H9 (cell line): ENCODE measurements around the gene COL27A1. TPM values are rescaled to one million over a fixed set of nuclear protein-coding genes. Genes with fewer than 3 reads are reported as not detected.

Experiments
- DNase-seq: peaks from one replicate; pipeline ENCODE4 v3.0.0-alpha.2; 2017
- H2AFZ ChIP-seq: one replicate; pipeline ENCODE4 v1.6.1; 2013; ENCODE audit warnings: mild to moderate bottlenecking, low read length, control low read depth, moderate library complexity
- H2AK5ac ChIP-seq: 2 replicates; pipeline ENCODE4 v1.6.1; 2013; ENCODE audit warnings: low read length, control low read depth, mixed read lengths; ENCODE audit not compliant: insufficient read length
- H2BK120ac ChIP-seq: one replicate; pipeline ENCODE4 v1.6.1; 2013; ENCODE audit warnings: low read depth, mild to moderate bottlenecking, low read length, control low read depth, inconsistent platforms; ENCODE audit not compliant: poor library complexity, severe bottlenecking
- H2BK12ac ChIP-seq: 2 replicates; pipeline ENCODE4 v1.6.1; 2013; ENCODE audit warnings: low read length, control low read depth, mixed read lengths, low read depth; ENCODE audit not compliant: insufficient read length
- H2BK15ac ChIP-seq: 2 replicates; pipeline ENCODE4 v1.6.1; 2013; ENCODE audit warnings: low read depth, low read length, control low read depth
- H2BK20ac ChIP-seq: one replicate; pipeline ENCODE4 v1.6.1; 2013; ENCODE audit warnings: low read depth, mild to moderate bottlenecking, low read length, control low read depth, inconsistent platforms; ENCODE audit not compliant: poor library complexity, severe bottlenecking
- H2BK5ac ChIP-seq: 2 replicates; pipeline ENCODE4 v1.6.1; 2013; ENCODE audit warnings: low read length, control low read depth, mixed read lengths; ENCODE audit not compliant: insufficient read length
- H3K14ac ChIP-seq: 2 replicates; pipeline ENCODE4 v1.6.1; 2013; ENCODE audit warnings: low read length, control low read depth; ENCODE audit not compliant: insufficient read depth
- H3K18ac ChIP-seq: 2 replicates; pipeline ENCODE4 v1.6.1; 2013; ENCODE audit warnings: low read depth, mild to moderate bottlenecking, mixed read lengths, low read length, control low read depth; ENCODE audit not compliant: insufficient read length
- H3K23ac ChIP-seq: 2 replicates; pipeline ENCODE4 v1.6.1; 2013; ENCODE audit warnings: low read length, control low read depth, mixed read lengths, low read depth; ENCODE audit not compliant: insufficient read length
- H3K23me2 ChIP-seq: 2 replicates; pipeline ENCODE4 v1.6.1; 2013; ENCODE audit warnings: low read depth, mild to moderate bottlenecking, mixed read lengths, low read length, control low read depth; ENCODE audit not compliant: insufficient read length, poor library complexity, severe bottlenecking
- H3K27ac ChIP-seq: 2 replicates; pipeline ENCODE4 v1.5.1; 2013; ENCODE audit warnings: low read length, control low read depth, mixed read lengths, low read depth; ENCODE audit not compliant: insufficient read length
- H3K27me3 ChIP-seq: 2 replicates; pipeline ENCODE4 v1.6.1; 2013; ENCODE audit warnings: low read length, control low read depth, inconsistent platforms; ENCODE audit not compliant: insufficient read depth
- H3K4ac ChIP-seq: 2 replicates; pipeline ENCODE4 v1.6.1; 2013; ENCODE audit warnings: low read depth, mild to moderate bottlenecking, control low read depth, inconsistent platforms, low read length, moderate library complexity
- H3K4me1 ChIP-seq: 2 replicates; pipeline ENCODE4 v1.6.1; 2013; ENCODE audit warnings: low read length, control low read depth, inconsistent platforms; ENCODE audit not compliant: insufficient read depth
- H3K4me2 ChIP-seq: 2 replicates; pipeline ENCODE4 v1.6.1; 2013; ENCODE audit warnings: low read length, control low read depth, mixed read lengths; ENCODE audit not compliant: insufficient read length, insufficient read depth
- H3K56ac ChIP-seq: 2 replicates; pipeline ENCODE4 v1.6.1; 2013; ENCODE audit warnings: low read depth, mild to moderate bottlenecking, mixed read lengths, low read length, control low read depth; ENCODE audit not compliant: insufficient read length
- H3K79me1 ChIP-seq: 2 replicates; pipeline ENCODE4 v1.6.1; 2013; ENCODE audit warnings: low read depth, mild to moderate bottlenecking, moderate library complexity, low read length, control low read depth, inconsistent platforms; ENCODE audit not compliant: insufficient read depth, poor library complexity, severe bottlenecking
- H3K79me2 ChIP-seq: 2 replicates; pipeline ENCODE4 v1.6.1; 2013; ENCODE audit warnings: low read length, control low read depth, inconsistent platforms; ENCODE audit not compliant: insufficient read depth
- H3K9ac ChIP-seq: 2 replicates; pipeline ENCODE4 v1.6.1; 2013; ENCODE audit warnings: low read length, control low read depth, mixed read lengths; ENCODE audit not compliant: insufficient read length; ENCODE audit errors: extremely low read depth
- H3K9me3 ChIP-seq: one replicate; pipeline ENCODE4 v1.6.1; 2013; ENCODE audit warnings: low read depth, low read length, inconsistent platforms; ENCODE audit not compliant: control insufficient read depth
- H3T11ph ChIP-seq: one replicate; pipeline ENCODE4 v1.6.1; 2013; ENCODE audit warnings: mild to moderate bottlenecking, low read length, control low read depth, inconsistent platforms
- H4K20me1 ChIP-seq: one replicate; pipeline ENCODE4 v1.6.1; 2013; ENCODE audit not compliant: control insufficient read depth, insufficient read length, insufficient read depth
- H4K5ac ChIP-seq: 2 replicates; pipeline ENCODE4 v1.6.1; 2013; ENCODE audit warnings: low read depth, mild to moderate bottlenecking, mixed read lengths, low read length, control low read depth; ENCODE audit not compliant: insufficient read length
- H4K8ac ChIP-seq: replicated peaks from 2 replicates; pipeline ENCODE4 v1.6.1; 2013; ENCODE audit warnings: low read length, control low read depth, mixed read lengths, low read depth; ENCODE audit not compliant: insufficient read length
- H4K91ac ChIP-seq: 2 replicates; pipeline ENCODE4 v1.6.1; 2013; ENCODE audit warnings: low read depth, mild to moderate bottlenecking, moderate library complexity, mixed read lengths, low read length, control low read depth; ENCODE audit not compliant: insufficient read length
- H3K27ac Mint-ChIP-seq, 3 experiments: 2 replicates in 2 of 3; 3 replicates in 1 of 3; pipeline ENCODE4 v1.8.0; 2020 to 2021; ENCODE audit warnings: mixed read lengths in 3 of 3, mild to moderate bottlenecking in 1 of 3, moderate library complexity in 1 of 3
- H3K27me3 Mint-ChIP-seq: 2 replicates; pipeline ENCODE4 v1.8.0; 2021; ENCODE audit warnings: low read depth, mild to moderate bottlenecking, moderate library complexity, mixed read lengths
- H3K36me3 Mint-ChIP-seq, 3 experiments: 2 replicates in 2 of 3; 3 replicates in 1 of 3; pipeline ENCODE4 v1.8.0; 2020 to 2021; ENCODE audit warnings: low read depth in 3 of 3, mixed read lengths in 3 of 3; ENCODE audit not compliant: insufficient read depth in 1 of 3
- H3K4me1 Mint-ChIP-seq, 2 experiments: 2 replicates each; pipeline ENCODE4 v1.8.0; 2020; ENCODE audit warnings: mixed read lengths in 2 of 2
- H3K4me3 Mint-ChIP-seq, 2 experiments: 2 replicates in 1 of 2; 3 replicates in 1 of 2; pipeline ENCODE4 v1.8.0; 2020 to 2021; ENCODE audit warnings: mild to moderate bottlenecking in 2 of 2, mixed read lengths in 2 of 2, moderate library complexity in 1 of 2
- H3K9me3 Mint-ChIP-seq, 2 experiments: 2 replicates in 1 of 2; 3 replicates in 1 of 2; pipeline ENCODE4 v1.8.0; 2020; ENCODE audit warnings: mild to moderate bottlenecking in 2 of 2, mixed read lengths in 2 of 2, moderate library complexity in 1 of 2
- WGBS: extraction: QIAGEN DNeasy Blood & Tissue Kit; methylation state at CpG from one replicate; pipeline ENCODE4 v1.1.7; 2013; ENCODE audit warnings: missing lambda C conversion rate, low lambda C conversion rate, mixed read lengths; ENCODE audit not compliant: insufficient read length; ENCODE audit errors: extremely low coverage; 5-methylcytosine and 5-hydroxymethylcytosine counted together
- total RNA-seq: library from RNA; stranded (reverse); gene quantifications from 2 replicates; pipeline ENCODE4 v1.2.1, GENCODE V29; 2021
- TF ChIP-seq, protein P1 (sequence below): fragments of 200-600 bp; sonication (generic); conservative IDR thresholded peaks from 3 replicates; pipeline ENCODE4 v1.8.0; 2021; ENCODE audit warnings: antibody characterized with exemption, mild to moderate bottlenecking

The COL27A1 gene
- total RNA-seq, 1 experiment from 2014 or later, result 17.9 TPM

- H3K9me3 Mint-ChIP-seq, result no peaks in the 10 kb centered on the region
- H3K27ac Mint-ChIP-seq, result no peak overlapping the region
- Histone ChIP-seq H3K56ac (no peak overlapping the region), H4K8ac (no peak overlapping the region), H3K4me1 (no peaks in the 10 kb centered on the region), H2AK5ac (no peak overlapping the region), H2BK5ac (no peak overlapping the region), H4K5ac (no peak overlapping the region), H3K9me3 (no peaks in the 10 kb centered on the region), H4K91ac (no peak overlapping the region), H3T11ph (no peak overlapping the region), H2AFZ (no peak overlapping the region), H3K4me2 (no peak overlapping the region), H3K23ac (no peak overlapping the region), H2BK20ac (no peak overlapping the region), H3K14ac (no peak overlapping the region), H3K23me2 (no peaks in the 10 kb centered on the region), H3K79me1 (no peaks in the 10 kb centered on the region), H3K18ac (no peak overlapping the region), H2BK120ac (no peak overlapping the region), H3K4ac (no peak overlapping the region), H3K9ac (no peak overlapping the region), H2BK12ac (no peak overlapping the region), H3K27me3 (no peaks in the 10 kb centered on the region), H4K20me1 (no peaks in the 10 kb centered on the region), H2BK15ac (no peak overlapping the region), H3K27ac (no peak overlapping the region), H3K79me2 (no peaks in the 10 kb centered on the region)
- no peak overlapping the region for H3K4me3 Mint-ChIP-seq
- WGBS, result no CpG with 5 or more reads among the region's 34 CpGs
- no peak for DNase-seq
- H3K4me1 Mint-ChIP-seq, result peaks cover 9 to 13% of the 10 kb centered on the region in 2 experiments
- TF ChIP-seq, protein P1, sequence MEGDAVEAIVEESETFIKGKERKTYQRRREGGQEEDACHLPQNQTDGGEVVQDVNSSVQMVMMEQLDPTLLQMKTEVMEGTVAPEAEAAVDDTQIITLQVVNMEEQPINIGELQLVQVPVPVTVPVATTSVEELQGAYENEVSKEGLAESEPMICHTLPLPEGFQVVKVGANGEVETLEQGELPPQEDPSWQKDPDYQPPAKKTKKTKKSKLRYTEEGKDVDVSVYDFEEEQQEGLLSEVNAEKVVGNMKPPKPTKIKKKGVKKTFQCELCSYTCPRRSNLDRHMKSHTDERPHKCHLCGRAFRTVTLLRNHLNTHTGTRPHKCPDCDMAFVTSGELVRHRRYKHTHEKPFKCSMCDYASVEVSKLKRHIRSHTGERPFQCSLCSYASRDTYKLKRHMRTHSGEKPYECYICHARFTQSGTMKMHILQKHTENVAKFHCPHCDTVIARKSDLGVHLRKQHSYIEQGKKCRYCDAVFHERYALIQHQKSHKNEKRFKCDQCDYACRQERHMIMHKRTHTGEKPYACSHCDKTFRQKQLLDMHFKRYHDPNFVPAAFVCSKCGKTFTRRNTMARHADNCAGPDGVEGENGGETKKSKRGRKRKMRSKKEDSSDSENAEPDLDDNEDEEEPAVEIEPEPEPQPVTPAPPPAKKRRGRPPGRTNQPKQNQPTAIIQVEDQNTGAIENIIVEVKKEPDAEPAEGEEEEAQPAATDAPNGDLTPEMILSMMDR, result no peak
- no peaks in the 10 kb centered on the region for H3K27me3 Mint-ChIP-seq
- H3K36me3 Mint-ChIP-seq, result peaks cover 0 to 14% (median 3%) of the 10 kb centered on the region in 3 experiments; a peak in 4 of 7 replicates
These were observed 12.3 kb downstream of the COL27A1 start for GRCh38 chr9:114167591-114168091.
